Caco-2 (cell line): ENCODE results near the gene GTPBP1. TPM values are rescaled to one million over a fixed set of nuclear protein-coding genes. Genes with fewer than 3 reads are reported as not detected.

Source experiments
- BruUV-seq: library from RNA; stranded (reverse); fragments of 400-500 nt; replicated peaks from 2 replicates; lab custom pipeline; 2021; lab: Mats Ljungman, UMichigan
- CTCF ChIA-PET: fragments of 300-600 bp; sonication (Branson Sonifier 250); formaldehyde crosslinking; loops from one replicate; lab custom pipeline; 2022; ENCODE audit warnings: antibody characterized with exemption; lab: Charles Lee
- POLR2A ChIA-PET: fragments of 300-600 bp; sonication (Branson Sonifier 250); formaldehyde crosslinking; loops from one replicate; lab custom pipeline; 2022; ENCODE audit warnings: antibody characterized with exemption; lab: Charles Lee
- DNase-seq, 2 experiments: peaks; one replicate each; pipeline versions ENCODE4 v3.0.0 to v3.0.0-alpha.2; 2020 to 2022
- H3K27me3 ChIP-seq: replicated peaks from 2 replicates; pipeline ENCODE4 v1.6.0; 2011; ENCODE audit warnings: low read length; ENCODE audit not compliant: control insufficient read depth, insufficient read depth
- H3K36me3 ChIP-seq: 2 replicates; pipeline ENCODE4 v1.5.1; 2011; ENCODE audit warnings: low read length; ENCODE audit not compliant: control insufficient read depth, insufficient read depth
- H3K4me1 ChIP-seq: fragments of 250-450 bp; sonication (Bioruptor Pico); 2 replicates; pipeline ENCODE4 v1.5.1; 2020; ENCODE audit warnings: mild to moderate bottlenecking
- H3K4me3 ChIP-seq: 2 replicates; pipeline ENCODE4 v1.5.1; 2011; ENCODE audit warnings: low read depth, mild to moderate bottlenecking, control low read depth, low read length
- H3K9me3 ChIP-seq: fragments of 250-450 bp; sonication (Bioruptor Pico); 2 replicates; pipeline ENCODE4 v1.5.1; 2020; ENCODE audit warnings: mild to moderate bottlenecking, moderate library complexity
- H3K27ac Mint-ChIP-seq: one replicate; pipeline ENCODE4 v1.8.0; 2022; ENCODE audit warnings: mixed read lengths; ENCODE audit not compliant: unreplicated experiment
- H3K27me3 Mint-ChIP-seq: one replicate; pipeline ENCODE4 v1.8.0; 2022; ENCODE audit warnings: mixed read lengths; ENCODE audit not compliant: insufficient read depth, unreplicated experiment
- H3K36me3 Mint-ChIP-seq: one replicate; pipeline ENCODE4 v1.8.0; 2022; ENCODE audit warnings: mild to moderate bottlenecking, mixed read lengths; ENCODE audit not compliant: insufficient read depth, unreplicated experiment
- H3K4me1 Mint-ChIP-seq: one replicate; pipeline ENCODE4 v1.8.0; 2022; ENCODE audit warnings: low read depth, mixed read lengths; ENCODE audit not compliant: unreplicated experiment
- H3K4me3 Mint-ChIP-seq: one replicate; pipeline ENCODE4 v1.8.0; 2022; ENCODE audit warnings: mild to moderate bottlenecking, moderate library complexity, mixed read lengths; ENCODE audit not compliant: unreplicated experiment
- H3K9me3 Mint-ChIP-seq: one replicate; pipeline ENCODE4 v1.8.0; 2022; ENCODE audit warnings: mixed read lengths; ENCODE audit not compliant: unreplicated experiment
- intact Hi-C: fragments of 100-400 bp; cut with micrococcal nuclease; formaldehyde crosslinking; loops from one replicate; pipeline ENCODE4 v1.10.0; 2022; ENCODE audit not compliant: unreplicated experiment
- total RNA-seq: library from RNA; stranded (reverse); gene quantifications from 2 replicates; pipeline ENCODE4 v1.2.3, GENCODE V29; 2022
- TF ChIP-seq, protein P1 (sequence below), 2 experiments: fragments of 200-600 bp in 1 of 2; IDR thresholded peaks; 1 replicate in 1 of 2; 2 replicates in 1 of 2; pipeline versions ENCODE4 v1.5.1 to v1.8.0; 2011 to 2022; ENCODE audit warnings: antibody characterized with exemption in 1 of 2, control low read depth in 1 of 2, inconsistent platforms in 1 of 2, low read depth in 1 of 2, low read length in 1 of 2, mild to moderate bottlenecking in 1 of 2, moderate library complexity in 1 of 2; ENCODE audit not compliant: insufficient read depth in 1 of 2, severe bottlenecking in 1 of 2, unreplicated experiment in 1 of 2

The GTPBP1 gene
- total RNA-seq, 1 experiment from 2014 or later = 47.2 TPM

DNA sequence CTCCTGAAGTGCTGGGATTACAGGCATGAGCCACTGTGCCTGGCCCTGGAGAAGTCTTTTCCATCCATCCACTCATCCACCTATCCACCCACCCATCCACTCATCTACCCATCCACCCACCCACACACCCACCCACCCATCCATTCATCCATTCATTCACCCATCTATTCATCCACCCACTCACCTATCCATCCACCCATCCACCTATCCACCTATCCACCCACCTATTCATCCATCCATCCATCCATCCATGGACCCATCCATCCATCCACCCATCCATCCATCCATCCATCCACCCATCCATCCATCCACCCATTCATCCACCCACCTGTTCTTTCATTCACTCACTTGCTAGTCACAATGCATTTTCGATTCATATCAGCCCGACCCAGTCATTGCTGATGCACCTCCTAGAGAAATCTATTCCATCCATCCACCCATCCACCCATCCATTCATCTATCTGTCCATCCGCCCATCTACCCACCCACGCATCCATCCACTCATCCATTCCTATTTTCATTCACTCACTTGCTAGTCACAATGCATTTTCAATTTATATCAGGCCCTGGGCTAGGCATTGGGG is 67.7 kb downstream of the GTPBP1 start:
- ChIA-PET CTCF (no interaction called here), POLR2A (no interaction called here)
- no peak overlapping the region for H3K4me3 Mint-ChIP-seq
- H3K4me1 ChIP-seq = no peaks in the 10 kb centered on the region
- no peaks in the 10 kb centered on the region for H3K27me3 Mint-ChIP-seq
- H3K36me3 Mint-ChIP-seq = no peaks in the 10 kb centered on the region
- intact Hi-C loops = no loop called here
- no peak overlapping the region for H3K27ac Mint-ChIP-seq
- DNase-seq = no peak
- H3K27me3 ChIP-seq = no peaks in the 10 kb centered on the region
- H3K9me3 ChIP-seq = no peaks in the 10 kb centered on the region
- H3K9me3 Mint-ChIP-seq = no peaks in the 10 kb centered on the region
- H3K4me1 Mint-ChIP-seq = no peaks in the 10 kb centered on the region
- no peak overlapping the region for H3K4me3 ChIP-seq
- no TSS peak for BruUV-seq
- H3K36me3 ChIP-seq = no peaks in the 10 kb centered on the region
- TF ChIP-seq, protein P1, sequence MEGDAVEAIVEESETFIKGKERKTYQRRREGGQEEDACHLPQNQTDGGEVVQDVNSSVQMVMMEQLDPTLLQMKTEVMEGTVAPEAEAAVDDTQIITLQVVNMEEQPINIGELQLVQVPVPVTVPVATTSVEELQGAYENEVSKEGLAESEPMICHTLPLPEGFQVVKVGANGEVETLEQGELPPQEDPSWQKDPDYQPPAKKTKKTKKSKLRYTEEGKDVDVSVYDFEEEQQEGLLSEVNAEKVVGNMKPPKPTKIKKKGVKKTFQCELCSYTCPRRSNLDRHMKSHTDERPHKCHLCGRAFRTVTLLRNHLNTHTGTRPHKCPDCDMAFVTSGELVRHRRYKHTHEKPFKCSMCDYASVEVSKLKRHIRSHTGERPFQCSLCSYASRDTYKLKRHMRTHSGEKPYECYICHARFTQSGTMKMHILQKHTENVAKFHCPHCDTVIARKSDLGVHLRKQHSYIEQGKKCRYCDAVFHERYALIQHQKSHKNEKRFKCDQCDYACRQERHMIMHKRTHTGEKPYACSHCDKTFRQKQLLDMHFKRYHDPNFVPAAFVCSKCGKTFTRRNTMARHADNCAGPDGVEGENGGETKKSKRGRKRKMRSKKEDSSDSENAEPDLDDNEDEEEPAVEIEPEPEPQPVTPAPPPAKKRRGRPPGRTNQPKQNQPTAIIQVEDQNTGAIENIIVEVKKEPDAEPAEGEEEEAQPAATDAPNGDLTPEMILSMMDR (IDR thresholded peaks at IDR 0.05; ENCODE audit: insufficient read depth in 1 of 2, low read depth in 1 of 2, low read length in 1 of 2, severe bottlenecking in 1 of 2, unreplicated experiment in 1 of 2) = no peak

DNA sequence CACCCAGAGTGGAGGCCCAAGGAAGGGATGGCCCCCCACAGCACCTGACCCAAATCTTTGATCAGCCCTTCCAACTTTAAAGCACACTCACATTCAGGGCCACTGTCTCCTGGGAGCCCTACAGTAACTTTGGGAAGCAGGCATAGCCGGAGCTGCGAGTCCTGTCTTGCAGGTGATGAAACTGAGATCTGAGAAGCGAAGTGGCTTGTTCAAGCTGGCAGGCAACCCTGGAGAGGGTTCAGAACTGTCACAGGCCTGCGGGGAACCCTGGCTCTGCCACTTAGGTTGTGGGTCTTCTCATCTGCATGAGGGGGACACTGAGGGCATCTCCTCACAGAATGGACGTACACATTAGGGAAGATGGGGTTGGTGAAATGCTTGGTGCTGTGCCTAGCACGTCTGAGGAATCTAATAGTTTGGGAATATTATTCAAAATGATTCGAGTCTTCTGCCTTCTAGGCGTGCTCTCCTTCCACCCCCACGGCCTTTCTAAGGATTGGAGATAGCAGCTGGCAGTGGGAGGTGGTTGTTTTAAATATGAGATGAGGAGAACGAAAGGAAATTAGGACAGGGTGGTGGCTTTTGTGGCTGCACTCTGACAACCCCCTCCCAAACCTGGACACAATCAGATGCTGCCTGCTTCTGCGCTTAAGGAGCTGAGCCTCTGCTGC is 68.9 kb downstream of the GTPBP1 start:
- Histone ChIP-seq H3K27me3 (no peaks in the 10 kb centered on the region), H3K36me3 (no peaks in the 10 kb centered on the region), H3K9me3 (no peaks in the 10 kb centered on the region), H3K4me3 (no peak overlapping the region), H3K4me1 (no peaks in the 10 kb centered on the region)
- ChIA-PET CTCF (no interaction called here), POLR2A (no interaction called here)
- intact Hi-C loops = no loop called here
- H3K4me3 Mint-ChIP-seq = no peak overlapping the region
- H3K9me3 Mint-ChIP-seq = no peaks in the 10 kb centered on the region
- no peaks in the 10 kb centered on the region for H3K4me1 Mint-ChIP-seq
- TF ChIP-seq, protein P1 (IDR thresholded peaks at IDR 0.05; ENCODE audit: insufficient read depth in 1 of 2, low read depth in 1 of 2, low read length in 1 of 2, severe bottlenecking in 1 of 2, unreplicated experiment in 1 of 2) = no peak
- H3K36me3 Mint-ChIP-seq = no peaks in the 10 kb centered on the region
- no peak for DNase-seq
- no peak overlapping the region for H3K27ac Mint-ChIP-seq
- no peaks in the 10 kb centered on the region for H3K27me3 Mint-ChIP-seq
- BruUV-seq = no TSS peak

DNA sequence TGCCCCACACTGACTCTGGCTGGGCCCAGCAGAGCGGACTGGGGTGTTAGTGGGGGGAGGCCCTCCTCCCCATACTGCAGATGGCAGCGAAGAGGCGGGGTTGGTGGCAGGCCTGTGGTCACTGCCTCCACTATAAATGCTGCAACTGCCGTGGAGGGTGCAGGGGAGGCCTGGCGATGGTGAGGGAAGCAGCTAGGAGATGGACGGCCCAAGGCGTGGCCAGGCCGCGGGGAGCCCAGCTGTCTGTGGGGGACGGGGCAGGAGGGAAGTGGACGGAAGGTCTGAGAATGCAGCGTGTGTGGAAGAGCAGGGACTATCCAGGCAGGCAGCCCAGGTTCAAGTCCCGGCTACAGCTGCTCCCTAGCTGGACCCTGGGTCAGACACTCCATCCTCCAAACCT is 69.9 kb downstream of the GTPBP1 start:
- no TSS peak for BruUV-seq
- ChIA-PET POLR2A (no interaction called here), CTCF (no interaction called here)
- no peaks in the 10 kb centered on the region for H3K9me3 Mint-ChIP-seq
- H3K27me3 ChIP-seq = no peaks in the 10 kb centered on the region
- no peak for DNase-seq
- no peak overlapping the region for H3K27ac Mint-ChIP-seq
- no peak overlapping the region for H3K4me3 Mint-ChIP-seq
- H3K4me1 Mint-ChIP-seq = no peaks in the 10 kb centered on the region
- no peaks in the 10 kb centered on the region for H3K4me1 ChIP-seq
- H3K4me3 ChIP-seq = no peak overlapping the region
- H3K9me3 ChIP-seq = no peaks in the 10 kb centered on the region
- H3K36me3 Mint-ChIP-seq = no peaks in the 10 kb centered on the region
- H3K36me3 ChIP-seq = no peaks in the 10 kb centered on the region
- intact Hi-C loops = no loop called here
- TF ChIP-seq, protein P1 (IDR thresholded peaks at IDR 0.05; ENCODE audit: insufficient read depth in 1 of 2, low read depth in 1 of 2, low read length in 1 of 2, severe bottlenecking in 1 of 2, unreplicated experiment in 1 of 2) = no peak
- no peaks in the 10 kb centered on the region for H3K27me3 Mint-ChIP-seq
